Thyroid gland (tissue), 4 donors: Measurements from ENCODE around the gene SHE. TPM values are rescaled to one million over a fixed set of nuclear protein-coding genes. Genes with fewer than 3 reads are reported as not detected.
"Not testable (repeated sequence)": the region's sequence is repeated elsewhere in the genome, so short reads cannot be mapped to it uniquely, and the experiment has no call there.

Experiments used
- DNase-seq, 2 donors: peaks; one replicate each; pipeline ENCODE4 v3.0.0-alpha.2; 2019
- H3K27ac ChIP-seq, 3 donors: fragments of 200-600 bp; sonication (generic); 1 replicate in 2 of 3; 2 replicates in 1 of 3; pipeline ENCODE4 v1.5.1; 2016 to 2019; ENCODE audit warnings: mild to moderate bottlenecking in 1 of 3, moderate library complexity in 1 of 3
- H3K27me3 ChIP-seq: fragments of 200-600 bp; sonication (generic); one replicate; pipeline ENCODE4 v1.5.1; 2019
- H3K36me3 ChIP-seq, 2 donors: fragments of 200-600 bp; sonication (generic); one replicate each; pipeline ENCODE4 v1.5.1; 2016 to 2019
- H3K4me1 ChIP-seq, 2 donors: fragments of 200-600 bp; sonication (generic); one replicate each; pipeline ENCODE4 v1.5.1; 2017 to 2019
- H3K4me3 ChIP-seq, 3 donors: fragments of 200-600 bp; sonication (generic); replicated peaks in 1 of 3; 1 replicate in 2 of 3; 2 replicates in 1 of 3; pipeline ENCODE4 v1.5.1; 2016; ENCODE audit warnings: mild to moderate bottlenecking in 1 of 3
- H3K9me3 ChIP-seq: fragments of 200-600 bp; sonication (generic); one replicate; pipeline ENCODE4 v1.5.1; 2017
- CTCF ChIP-seq, 6 experiments: fragments of 200-600 bp in 3 of 6; fragments of 450-650 bp in 3 of 6; sonication (generic) in 3 of 6; IDR thresholded peaks; one replicate each; pipeline ENCODE4 v1.5.1; 2016 to 2019; ENCODE audit warnings: antibody characterized with exemption in 6 of 6, mild to moderate bottlenecking in 2 of 6, inconsistent platforms in 1 of 6, moderate library complexity in 1 of 6
- POLR2A ChIP-seq, 2 donors: fragments of 450-650 bp; IDR thresholded peaks; one replicate each; pipeline ENCODE4 v1.6.1; 2017; ENCODE audit warnings: antibody characterized with exemption in 2 of 2, mild to moderate bottlenecking in 2 of 2, moderate library complexity in 1 of 2
- WGBS, 2 donors: methylation state at CpG; one replicate each; pipeline ENCODE4 v1.1.5; 2017; 5-methylcytosine and 5-hydroxymethylcytosine counted together
- intact Hi-C: fragments of 100-400 bp; cut with DNase I; formaldehyde crosslinking; loops from one replicate; pipeline ENCODE4 v1.15.1; 2023
- total RNA-seq, 4 donors: library from RNA; depleted of rRNA; stranded (reverse); fragments of >200 nt; gene quantifications; one replicate each; pipeline ENCODE4 v1.2.3, GENCODE V29; 2016

Gene SHE
- total RNA-seq, 4 donors from 2014 or later: 35.8 to 56.0 (median 43.0) TPM

GRCh38 chr1:154489695-154490274 lies 12.4 kb downstream of the SHE start:
- intact Hi-C loops: no loop called here
- TF ChIP-seq CTCF (IDR thresholded peaks at IDR 0.05) (no peak), POLR2A (IDR thresholded peaks at IDR 0.05) (no peak)
- H3K36me3 ChIP-seq: peaks cover 21 to 28% of the 10 kb centered on the region in 2 donors
- DNase-seq: no peak
- H3K27ac ChIP-seq: no peak overlapping the region
- H3K4me1 ChIP-seq: peaks cover 4 to 23% of the 10 kb centered on the region in 2 donors
- H3K27me3 ChIP-seq: no peaks in the 10 kb centered on the region
- no peak overlapping the region for H3K4me3 ChIP-seq
- no peaks in the 10 kb centered on the region for H3K9me3 ChIP-seq
- WGBS, 2 donors: 75 to 81% methylated on average over 5 of the region's 5 CpGs

- Histone ChIP-seq H3K27ac (no peak overlapping the region), H3K4me1 (peaks cover 5 to 27% of the 10 kb centered on the region in 2 donors), H3K9me3 (no peaks in the 10 kb centered on the region), H3K36me3 (peaks cover 21 to 28% of the 10 kb centered on the region in 2 donors), H3K4me3 (no peak overlapping the region), H3K27me3 (no peaks in the 10 kb centered on the region)
- TF ChIP-seq POLR2A (IDR thresholded peaks at IDR 0.05): no peak
- no peak for TF ChIP-seq CTCF (IDR thresholded peaks at IDR 0.05)
- intact Hi-C loops: no loop called here
- DNase-seq: no peak
- 79 to 92% methylated on average over 20 of the region's 20 CpGs for WGBS, 2 donors
These were observed 13.3 kb downstream of the SHE start for GRCh38 chr1:154488922-154489321.

- intact Hi-C loops, H3K9me3 ChIP-seq, DNase-seq, H3K4me3 ChIP-seq, H3K27me3 ChIP-seq: not testable (repeated sequence)
- Histone ChIP-seq H3K4me1 (peaks cover 13 to 34% of the 10 kb centered on the region in 2 donors), H3K27ac (peak overlapping the region in 2 of 3 donors; percentile 45 to 81), H3K36me3 (peaks cover 21 to 28% of the 10 kb centered on the region in 2 donors)
- WGBS, 2 donors: 66 to 83% methylated on average over 5 of the region's 5 CpGs
These were observed 15.5 kb downstream of the SHE start for GRCh38 chr1:154486756-154487155.

GRCh38 chr1:154485910-154486496 lies 16.2 kb downstream of the SHE start:
- no peak for DNase-seq
- TF ChIP-seq POLR2A (IDR thresholded peaks at IDR 0.05): no peak
- Histone ChIP-seq H3K27ac (peak overlapping the region in 2 of 3 donors; percentile 69 to 81), H3K9me3 (no peaks in the 10 kb centered on the region), H3K4me1 (peaks cover 13 to 34% of the 10 kb centered on the region in 2 donors), H3K36me3 (peaks cover 21 to 28% of the 10 kb centered on the region in 2 donors), H3K4me3 (no peak overlapping the region), H3K27me3 (no peaks in the 10 kb centered on the region)
- intact Hi-C loops: no loop called here
- 86% methylated on average over 7 of the region's 7 CpGs for WGBS, 2 donors

DNA sequence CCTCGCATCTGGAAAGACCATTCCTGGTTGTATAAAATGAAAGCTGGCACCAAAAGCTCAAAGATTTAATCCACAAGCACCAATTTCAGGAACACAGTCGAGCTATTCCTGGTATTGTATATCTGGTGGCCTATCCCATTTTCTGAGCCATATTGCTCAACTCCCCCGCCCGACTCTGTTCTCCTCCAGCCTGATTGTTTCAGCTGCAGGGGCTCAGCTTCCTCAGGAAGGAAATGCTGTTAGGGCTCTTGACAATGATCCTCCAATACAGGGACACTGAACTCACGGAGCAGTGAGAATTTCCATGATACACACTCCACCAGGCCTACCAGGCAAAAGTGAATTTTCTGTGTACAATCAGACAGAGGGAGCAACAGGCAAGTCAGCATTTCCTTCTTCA lies 17.1 kb downstream of the SHE start:
- TF ChIP-seq POLR2A (IDR thresholded peaks at IDR 0.05) (no peak), CTCF (IDR thresholded peaks at IDR 0.05) (no peak)
- Histone ChIP-seq H3K4me1 (peaks cover 13 to 29% of the 10 kb centered on the region in 2 donors), H3K36me3 (peaks cover 21 to 28% of the 10 kb centered on the region in 2 donors), H3K9me3 (no peaks in the 10 kb centered on the region), H3K27me3 (no peaks in the 10 kb centered on the region), H3K4me3 (no peak overlapping the region), H3K27ac (peak overlapping the region; percentile 69 to 81 (median 77))
- 75 to 81% methylated on average over 5 of the region's 5 CpGs for WGBS, 2 donors
- peak; percentile 20 to 29 for DNase-seq
- intact Hi-C loops: no loop called here
